ENCODE measurements around the gene XRCC6.

DNA sequence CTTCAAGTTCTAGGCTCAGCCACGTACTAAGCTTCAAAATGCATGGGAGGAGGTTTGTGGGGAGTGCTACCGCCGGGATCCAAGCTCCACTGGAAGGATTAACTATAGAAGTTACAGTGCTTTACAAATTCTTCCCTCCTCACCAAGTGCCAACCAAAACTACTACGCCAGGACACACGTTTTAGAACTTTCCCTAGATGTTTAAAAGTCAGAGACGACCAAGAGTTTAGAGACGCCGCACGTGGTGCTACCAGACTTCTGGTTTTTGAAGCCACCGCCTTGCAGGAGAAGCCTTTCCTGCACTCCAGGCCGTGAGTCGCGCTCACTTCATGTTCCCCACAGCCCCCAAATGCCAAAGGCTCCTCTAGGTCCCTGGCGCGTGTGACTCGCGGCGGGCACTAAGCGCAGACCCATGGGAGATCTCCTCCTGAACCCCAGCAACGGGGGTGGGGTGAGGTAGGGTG is 66.8 kb downstream of the XRCC6 start:
- TF ChIP-seq FOXP1 (CRISPR knock-in tag; IDR thresholded peaks at IDR 0.05; ENCODE audit: borderline replicate concordance), result no peak
- TF ChIP-seq, protein P1, sequence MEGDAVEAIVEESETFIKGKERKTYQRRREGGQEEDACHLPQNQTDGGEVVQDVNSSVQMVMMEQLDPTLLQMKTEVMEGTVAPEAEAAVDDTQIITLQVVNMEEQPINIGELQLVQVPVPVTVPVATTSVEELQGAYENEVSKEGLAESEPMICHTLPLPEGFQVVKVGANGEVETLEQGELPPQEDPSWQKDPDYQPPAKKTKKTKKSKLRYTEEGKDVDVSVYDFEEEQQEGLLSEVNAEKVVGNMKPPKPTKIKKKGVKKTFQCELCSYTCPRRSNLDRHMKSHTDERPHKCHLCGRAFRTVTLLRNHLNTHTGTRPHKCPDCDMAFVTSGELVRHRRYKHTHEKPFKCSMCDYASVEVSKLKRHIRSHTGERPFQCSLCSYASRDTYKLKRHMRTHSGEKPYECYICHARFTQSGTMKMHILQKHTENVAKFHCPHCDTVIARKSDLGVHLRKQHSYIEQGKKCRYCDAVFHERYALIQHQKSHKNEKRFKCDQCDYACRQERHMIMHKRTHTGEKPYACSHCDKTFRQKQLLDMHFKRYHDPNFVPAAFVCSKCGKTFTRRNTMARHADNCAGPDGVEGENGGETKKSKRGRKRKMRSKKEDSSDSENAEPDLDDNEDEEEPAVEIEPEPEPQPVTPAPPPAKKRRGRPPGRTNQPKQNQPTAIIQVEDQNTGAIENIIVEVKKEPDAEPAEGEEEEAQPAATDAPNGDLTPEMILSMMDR (IDR thresholded peaks at IDR 0.05), result no peak
- TF ChIP-seq ZBTB21 (CRISPR knock-in tag; IDR thresholded peaks at IDR 0.05; ENCODE audit: borderline replicate concordance), result no peak
- TF ChIP-seq, protein P2, sequence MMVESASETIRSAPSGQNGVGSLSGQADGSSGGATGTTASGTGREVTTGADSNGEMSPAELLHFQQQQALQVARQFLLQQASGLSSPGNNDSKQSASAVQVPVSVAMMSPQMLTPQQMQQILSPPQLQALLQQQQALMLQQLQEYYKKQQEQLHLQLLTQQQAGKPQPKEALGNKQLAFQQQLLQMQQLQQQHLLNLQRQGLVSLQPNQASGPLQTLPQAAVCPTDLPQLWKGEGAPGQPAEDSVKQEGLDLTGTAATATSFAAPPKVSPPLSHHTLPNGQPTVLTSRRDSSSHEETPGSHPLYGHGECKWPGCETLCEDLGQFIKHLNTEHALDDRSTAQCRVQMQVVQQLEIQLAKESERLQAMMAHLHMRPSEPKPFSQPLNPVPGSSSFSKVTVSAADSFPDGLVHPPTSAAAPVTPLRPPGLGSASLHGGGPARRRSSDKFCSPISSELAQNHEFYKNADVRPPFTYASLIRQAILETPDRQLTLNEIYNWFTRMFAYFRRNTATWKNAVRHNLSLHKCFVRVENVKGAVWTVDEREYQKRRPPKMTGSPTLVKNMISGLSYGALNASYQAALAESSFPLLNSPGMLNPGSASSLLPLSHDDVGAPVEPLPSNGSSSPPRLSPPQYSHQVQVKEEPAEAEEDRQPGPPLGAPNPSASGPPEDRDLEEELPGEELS (CRISPR knock-in tag; IDR thresholded peaks at IDR 0.05), result no peak
- TF ChIP-seq ZNF263 (CRISPR knock-in tag; IDR thresholded peaks at IDR 0.05; ENCODE audit: low read depth), result no peak
- no peak for TF ChIP-seq ZNF317 (CRISPR knock-in tag; IDR thresholded peaks at IDR 0.05; ENCODE audit: borderline replicate concordance, low read depth)
- TF ChIP-seq, protein P3, sequence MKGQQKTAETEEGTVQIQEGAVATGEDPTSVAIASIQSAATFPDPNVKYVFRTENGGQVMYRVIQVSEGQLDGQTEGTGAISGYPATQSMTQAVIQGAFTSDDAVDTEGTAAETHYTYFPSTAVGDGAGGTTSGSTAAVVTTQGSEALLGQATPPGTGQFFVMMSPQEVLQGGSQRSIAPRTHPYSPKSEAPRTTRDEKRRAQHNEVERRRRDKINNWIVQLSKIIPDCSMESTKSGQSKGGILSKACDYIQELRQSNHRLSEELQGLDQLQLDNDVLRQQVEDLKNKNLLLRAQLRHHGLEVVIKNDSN (CRISPR knock-in tag; IDR thresholded peaks at IDR 0.05), result no peak
- TF ChIP-seq SP1 (CRISPR knock-in tag; conservative IDR thresholded peaks at IDR 0.05), result no peak
- TF ChIP-seq, protein P4, sequence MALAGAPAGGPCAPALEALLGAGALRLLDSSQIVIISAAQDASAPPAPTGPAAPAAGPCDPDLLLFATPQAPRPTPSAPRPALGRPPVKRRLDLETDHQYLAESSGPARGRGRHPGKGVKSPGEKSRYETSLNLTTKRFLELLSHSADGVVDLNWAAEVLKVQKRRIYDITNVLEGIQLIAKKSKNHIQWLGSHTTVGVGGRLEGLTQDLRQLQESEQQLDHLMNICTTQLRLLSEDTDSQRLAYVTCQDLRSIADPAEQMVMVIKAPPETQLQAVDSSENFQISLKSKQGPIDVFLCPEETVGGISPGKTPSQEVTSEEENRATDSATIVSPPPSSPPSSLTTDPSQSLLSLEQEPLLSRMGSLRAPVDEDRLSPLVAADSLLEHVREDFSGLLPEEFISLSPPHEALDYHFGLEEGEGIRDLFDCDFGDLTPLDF (CRISPR knock-in tag; IDR thresholded peaks at IDR 0.05), result no peak
- TF ChIP-seq, protein P5, sequence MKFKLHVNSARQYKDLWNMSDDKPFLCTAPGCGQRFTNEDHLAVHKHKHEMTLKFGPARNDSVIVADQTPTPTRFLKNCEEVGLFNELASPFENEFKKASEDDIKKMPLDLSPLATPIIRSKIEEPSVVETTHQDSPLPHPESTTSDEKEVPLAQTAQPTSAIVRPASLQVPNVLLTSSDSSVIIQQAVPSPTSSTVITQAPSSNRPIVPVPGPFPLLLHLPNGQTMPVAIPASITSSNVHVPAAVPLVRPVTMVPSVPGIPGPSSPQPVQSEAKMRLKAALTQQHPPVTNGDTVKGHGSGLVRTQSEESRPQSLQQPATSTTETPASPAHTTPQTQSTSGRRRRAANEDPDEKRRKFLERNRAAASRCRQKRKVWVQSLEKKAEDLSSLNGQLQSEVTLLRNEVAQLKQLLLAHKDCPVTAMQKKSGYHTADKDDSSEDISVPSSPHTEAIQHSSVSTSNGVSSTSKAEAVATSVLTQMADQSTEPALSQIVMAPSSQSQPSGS (CRISPR knock-in tag; IDR thresholded peaks at IDR 0.05; ENCODE audit: borderline replicate concordance, low read depth), result no peak
- TF ChIP-seq, protein P6, sequence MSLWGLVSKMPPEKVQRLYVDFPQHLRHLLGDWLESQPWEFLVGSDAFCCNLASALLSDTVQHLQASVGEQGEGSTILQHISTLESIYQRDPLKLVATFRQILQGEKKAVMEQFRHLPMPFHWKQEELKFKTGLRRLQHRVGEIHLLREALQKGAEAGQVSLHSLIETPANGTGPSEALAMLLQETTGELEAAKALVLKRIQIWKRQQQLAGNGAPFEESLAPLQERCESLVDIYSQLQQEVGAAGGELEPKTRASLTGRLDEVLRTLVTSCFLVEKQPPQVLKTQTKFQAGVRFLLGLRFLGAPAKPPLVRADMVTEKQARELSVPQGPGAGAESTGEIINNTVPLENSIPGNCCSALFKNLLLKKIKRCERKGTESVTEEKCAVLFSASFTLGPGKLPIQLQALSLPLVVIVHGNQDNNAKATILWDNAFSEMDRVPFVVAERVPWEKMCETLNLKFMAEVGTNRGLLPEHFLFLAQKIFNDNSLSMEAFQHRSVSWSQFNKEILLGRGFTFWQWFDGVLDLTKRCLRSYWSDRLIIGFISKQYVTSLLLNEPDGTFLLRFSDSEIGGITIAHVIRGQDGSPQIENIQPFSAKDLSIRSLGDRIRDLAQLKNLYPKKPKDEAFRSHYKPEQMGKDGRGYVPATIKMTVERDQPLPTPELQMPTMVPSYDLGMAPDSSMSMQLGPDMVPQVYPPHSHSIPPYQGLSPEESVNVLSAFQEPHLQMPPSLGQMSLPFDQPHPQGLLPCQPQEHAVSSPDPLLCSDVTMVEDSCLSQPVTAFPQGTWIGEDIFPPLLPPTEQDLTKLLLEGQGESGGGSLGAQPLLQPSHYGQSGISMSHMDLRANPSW (CRISPR knock-in tag; conservative IDR thresholded peaks at IDR 0.05; ENCODE audit: low read depth), result no peak
- TF ChIP-seq, protein P7, sequence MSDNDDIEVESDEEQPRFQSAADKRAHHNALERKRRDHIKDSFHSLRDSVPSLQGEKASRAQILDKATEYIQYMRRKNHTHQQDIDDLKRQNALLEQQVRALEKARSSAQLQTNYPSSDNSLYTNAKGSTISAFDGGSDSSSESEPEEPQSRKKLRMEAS (CRISPR knock-in tag; IDR thresholded peaks at IDR 0.05), result no peak
- no peak for TF ChIP-seq ELF4 (CRISPR knock-in tag; IDR thresholded peaks at IDR 0.05; ENCODE audit: low read depth)
- no peak for TF ChIP-seq ZNF138 (CRISPR knock-in tag; conservative IDR thresholded peaks at IDR 0.05)
